ENCODE results near the gene CFAP251.

GRCh38 chr12:122032580-122032979, 114.2 kb downstream of the CFAP251 start:
- TF ChIP-seq POLR2A (IDR thresholded peaks at IDR 0.05; ENCODE audit: low read depth, low read length) (no peak), CTCF (IDR thresholded peaks at IDR 0.05; ENCODE audit: extremely low read depth in 1 of 2, insufficient read depth in 1 of 2, low read depth in 1 of 2, low read length in 2 of 2) (no peak), GATA2 (IDR thresholded peaks at IDR 0.05; ENCODE audit: insufficient read depth, insufficient read length, low read depth, low read length) (no peak)
